Fibroblast of the conjunctiva (primary cell): ENCODE data around the gene ADGRB3.

Experiments used
- DNase-seq: peaks from one replicate; pipeline ENCODE4 v3.0.0-alpha.2; 2010; ENCODE audit warnings: low read depth

ADGRB3 gene

DNA sequence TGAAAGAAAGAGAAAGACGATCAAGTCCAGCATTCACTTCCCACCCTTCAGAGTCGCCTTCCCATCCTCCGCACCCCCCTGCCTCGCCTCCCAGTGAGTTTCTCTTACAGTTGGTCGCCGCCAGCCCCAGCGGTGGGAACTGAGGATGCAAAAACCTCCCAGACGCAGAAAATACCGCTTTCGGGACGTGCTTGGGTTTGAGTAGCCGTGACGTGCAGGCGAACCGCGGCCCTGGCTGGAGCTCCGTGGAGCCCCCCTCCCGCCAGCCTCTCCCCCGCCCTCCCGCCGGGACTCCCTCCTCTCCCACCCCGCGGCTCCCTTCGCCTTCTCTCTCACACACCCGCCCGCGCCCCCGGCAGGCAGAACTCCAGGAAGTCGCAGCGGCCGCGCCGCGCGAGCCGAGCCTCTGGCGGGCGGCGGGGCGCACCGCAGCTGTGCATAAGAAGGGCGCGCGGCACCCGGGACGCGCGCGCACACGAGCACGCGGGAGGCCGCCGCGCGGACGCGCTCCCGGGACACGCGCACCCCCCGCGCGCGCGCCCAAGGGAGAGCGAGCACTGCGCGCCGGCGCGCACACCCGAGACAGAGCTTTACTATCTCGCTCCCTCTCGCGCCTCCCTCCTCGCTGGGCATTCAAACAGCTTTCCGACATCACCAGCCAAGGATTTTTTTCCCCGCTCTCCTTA, at the start of gene ADGRB3:
ADGRB3 (plus strand) TSS at position 557 of the 686 bp plus-strand sequence. CDS start 3,394 bp downstream, outside the sequence.
- peak; percentile 17 for DNase-seq

DNA sequence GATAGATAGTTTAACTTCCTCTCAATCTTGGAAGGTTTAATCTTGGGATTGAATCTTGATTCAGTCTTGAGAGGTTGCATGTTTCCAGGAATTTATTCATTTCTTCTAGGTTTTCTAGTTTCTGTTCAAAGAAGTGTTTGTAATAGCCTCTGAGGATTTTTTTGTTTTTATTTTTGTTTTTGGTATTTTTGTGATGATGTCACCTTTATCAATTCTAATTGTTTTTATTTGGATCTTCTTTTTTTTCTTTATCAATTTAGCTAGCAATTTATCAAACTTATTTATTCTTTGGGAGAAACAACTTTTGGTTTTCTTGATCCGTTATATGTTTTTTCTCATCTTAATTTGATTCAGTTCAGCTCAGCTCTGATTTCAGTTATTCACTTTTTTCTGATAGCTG, 41.5 kb upstream of the ADGRB3 start:
- DNase-seq, result no peak

DNA sequence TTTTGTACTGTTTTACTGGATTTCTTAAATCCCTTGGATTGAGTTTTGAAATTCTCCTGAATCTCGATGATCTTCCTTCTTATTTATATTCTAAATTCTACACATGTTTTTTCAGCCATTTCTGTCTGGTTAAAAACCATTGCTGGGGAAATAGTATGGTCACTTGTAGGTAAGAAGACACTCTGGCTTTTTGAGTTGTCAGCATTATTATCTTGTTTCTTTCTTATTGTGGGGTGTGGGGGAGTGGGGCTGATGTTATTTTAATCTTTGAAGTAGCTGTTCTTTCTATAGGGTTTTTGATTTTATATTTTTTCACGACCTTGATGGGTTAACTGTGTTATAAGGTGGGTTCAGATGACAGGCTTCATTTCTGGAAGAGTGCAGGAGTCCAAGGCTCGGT, 37.4 kb upstream of the ADGRB3 start:
- no peak for DNase-seq

DNA sequence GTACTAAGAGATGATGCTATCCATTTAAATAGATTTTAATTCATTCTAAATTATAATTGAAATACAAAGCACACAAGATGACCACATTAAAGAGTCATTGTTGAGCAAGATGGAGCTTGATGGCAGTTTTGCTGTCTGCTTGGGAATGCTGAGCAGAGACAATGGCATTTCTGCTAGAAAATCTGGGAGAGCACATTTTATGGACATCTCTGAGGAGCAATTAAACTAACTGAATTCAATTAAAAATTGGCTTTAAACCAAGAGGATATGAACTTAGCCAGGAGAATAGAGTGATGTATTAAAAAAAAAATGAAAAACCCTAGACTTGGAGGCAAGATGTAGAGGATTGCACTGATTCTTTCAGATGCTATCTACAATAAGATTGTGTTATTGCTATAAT, 19.1 kb upstream of the ADGRB3 start:
- no peak for DNase-seq

DNA sequence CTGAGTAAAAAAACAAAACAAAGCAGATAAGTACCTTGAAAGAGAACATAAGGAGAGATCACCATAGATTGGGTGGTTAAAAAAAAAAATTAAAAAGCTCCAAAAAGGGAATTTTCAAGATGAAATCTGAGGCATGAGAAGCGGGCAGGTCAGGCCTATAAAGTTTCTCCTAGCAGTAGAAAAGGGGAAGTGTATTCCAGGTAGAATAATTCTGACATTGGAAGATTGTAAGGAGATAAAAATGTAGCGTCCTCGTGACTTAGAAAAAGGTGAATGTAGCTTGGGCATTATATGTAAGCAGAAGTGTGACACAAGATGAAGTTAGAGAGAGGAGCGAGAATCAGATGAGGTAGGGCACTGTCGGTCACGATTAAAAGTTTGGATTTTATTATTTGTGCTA, 9.1 kb upstream of the ADGRB3 start:
- no peak for DNase-seq

DNA sequence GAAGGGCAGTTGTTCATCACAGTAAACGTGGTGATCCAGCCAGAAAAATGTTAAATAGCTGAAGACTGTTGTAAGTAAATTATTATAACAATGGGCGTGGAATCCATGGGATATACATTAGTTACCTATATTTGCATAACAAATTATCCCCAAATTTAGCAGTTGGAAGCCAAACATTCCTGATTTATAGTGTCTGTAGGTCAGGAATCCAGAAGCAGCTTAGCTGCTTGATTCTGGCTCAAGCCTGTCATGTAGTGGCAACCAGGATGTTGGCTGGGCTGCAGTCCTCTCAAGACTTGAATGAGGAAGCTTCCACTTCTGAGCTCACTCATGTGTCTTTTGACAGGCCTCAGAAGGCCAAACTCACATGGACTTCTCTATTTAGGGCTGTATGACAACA, 6.9 kb upstream of the ADGRB3 start:
- no peak for DNase-seq

DNA sequence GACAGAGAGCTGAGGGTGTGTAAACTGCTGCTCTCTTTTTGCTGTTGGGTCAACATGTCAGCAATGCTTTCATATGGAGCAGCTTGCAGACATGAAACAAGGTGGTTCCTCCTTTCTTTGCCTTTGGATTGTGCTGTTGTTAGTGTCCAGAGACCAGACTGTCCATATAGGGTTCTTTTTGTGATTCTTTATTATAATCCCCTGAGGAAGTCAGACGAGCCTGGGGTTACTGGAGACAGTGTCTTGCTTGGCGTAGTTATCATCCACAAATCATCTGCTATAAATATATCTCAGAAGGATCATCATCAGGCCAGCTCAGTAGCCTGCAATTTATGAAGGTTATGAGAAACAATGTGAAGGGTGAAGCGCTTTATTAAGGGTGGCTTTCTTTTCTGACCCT, 2.3 kb upstream of the ADGRB3 start:
- DNase-seq, result no peak

DNA sequence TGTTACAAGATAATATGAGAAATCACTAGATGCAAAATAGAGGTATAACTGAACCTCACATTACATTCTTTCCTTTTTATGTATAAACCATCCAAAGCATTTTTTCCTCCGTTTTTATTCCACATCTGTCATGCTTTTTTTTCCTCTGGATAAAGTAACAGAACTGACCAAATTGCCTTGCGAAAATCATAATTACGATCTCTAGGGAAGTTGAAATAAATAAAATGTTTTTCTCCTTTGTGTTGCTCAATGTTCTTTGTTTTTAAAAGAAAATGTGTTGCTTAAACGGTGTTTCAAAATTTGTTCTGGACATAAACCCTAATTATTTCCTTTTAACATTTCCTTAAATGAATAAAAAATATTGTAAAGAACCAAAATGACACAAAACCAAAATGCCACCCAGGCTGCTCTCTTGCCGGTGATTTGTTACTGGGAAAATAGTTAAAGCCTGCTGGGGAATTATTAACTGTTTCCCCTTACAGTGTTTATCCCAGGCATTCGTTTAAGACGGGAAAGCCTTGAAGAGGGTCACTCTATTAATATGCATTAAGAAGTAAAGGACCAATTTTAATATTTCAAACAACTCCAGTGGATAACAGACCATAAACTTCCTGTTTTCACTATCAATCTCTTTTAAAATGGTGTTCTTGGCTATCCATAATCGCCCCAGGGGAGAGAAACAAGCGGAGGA, 1.7 kb upstream of the ADGRB3 start:
- DNase-seq, result no peak

DNA sequence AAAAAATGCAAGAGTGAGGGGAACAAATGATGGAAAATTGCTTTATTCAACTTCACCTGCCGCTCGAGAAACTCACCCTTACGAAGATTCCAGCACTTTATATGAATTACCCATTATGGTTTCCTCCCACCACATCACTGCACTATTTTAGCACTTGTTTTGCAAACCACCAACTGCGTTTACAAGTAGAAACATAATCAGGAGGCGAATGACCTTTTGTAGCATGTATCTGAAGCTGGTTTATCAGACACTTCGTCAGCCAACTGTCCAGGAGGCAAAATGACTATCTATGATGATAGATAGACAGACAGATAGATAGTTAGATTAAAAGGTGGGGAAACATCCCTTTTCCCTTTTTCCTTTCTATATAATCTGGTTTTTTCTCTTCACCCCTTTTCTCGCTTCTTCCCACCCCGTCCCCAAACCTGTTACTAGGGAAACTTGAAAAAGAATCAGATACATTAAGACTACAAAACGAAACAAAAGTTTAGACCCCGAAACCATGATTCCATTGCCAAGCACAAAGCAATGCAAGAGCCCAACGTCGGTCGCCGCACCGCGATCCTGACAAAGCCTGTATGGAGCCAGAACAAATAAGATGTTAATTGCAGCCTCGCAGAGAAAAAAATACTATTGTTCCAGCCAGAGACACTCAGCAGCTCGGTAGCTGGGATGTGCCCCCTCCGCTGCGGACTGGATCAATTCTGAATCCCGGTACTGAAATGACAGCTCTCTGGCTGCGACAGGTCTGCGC, 933 bp upstream of the ADGRB3 start:
- DNase-seq, result no peak

DNA sequence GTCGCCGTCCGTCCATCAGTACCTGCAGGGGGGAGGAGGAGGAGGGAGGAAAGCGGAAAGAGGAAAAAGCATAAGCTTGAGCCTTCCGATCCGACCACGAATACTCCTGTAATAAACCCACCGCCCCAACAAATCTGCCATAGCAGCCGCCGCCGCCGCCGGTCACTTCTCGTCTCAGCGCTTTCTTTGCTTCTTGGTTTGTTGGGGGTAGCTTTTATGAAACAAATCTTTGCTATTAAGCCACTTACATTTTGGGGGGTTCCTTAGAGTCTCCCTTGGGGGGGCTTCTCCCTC, 277 bp downstream of the ADGRB3 start:
- no peak for DNase-seq

DNA sequence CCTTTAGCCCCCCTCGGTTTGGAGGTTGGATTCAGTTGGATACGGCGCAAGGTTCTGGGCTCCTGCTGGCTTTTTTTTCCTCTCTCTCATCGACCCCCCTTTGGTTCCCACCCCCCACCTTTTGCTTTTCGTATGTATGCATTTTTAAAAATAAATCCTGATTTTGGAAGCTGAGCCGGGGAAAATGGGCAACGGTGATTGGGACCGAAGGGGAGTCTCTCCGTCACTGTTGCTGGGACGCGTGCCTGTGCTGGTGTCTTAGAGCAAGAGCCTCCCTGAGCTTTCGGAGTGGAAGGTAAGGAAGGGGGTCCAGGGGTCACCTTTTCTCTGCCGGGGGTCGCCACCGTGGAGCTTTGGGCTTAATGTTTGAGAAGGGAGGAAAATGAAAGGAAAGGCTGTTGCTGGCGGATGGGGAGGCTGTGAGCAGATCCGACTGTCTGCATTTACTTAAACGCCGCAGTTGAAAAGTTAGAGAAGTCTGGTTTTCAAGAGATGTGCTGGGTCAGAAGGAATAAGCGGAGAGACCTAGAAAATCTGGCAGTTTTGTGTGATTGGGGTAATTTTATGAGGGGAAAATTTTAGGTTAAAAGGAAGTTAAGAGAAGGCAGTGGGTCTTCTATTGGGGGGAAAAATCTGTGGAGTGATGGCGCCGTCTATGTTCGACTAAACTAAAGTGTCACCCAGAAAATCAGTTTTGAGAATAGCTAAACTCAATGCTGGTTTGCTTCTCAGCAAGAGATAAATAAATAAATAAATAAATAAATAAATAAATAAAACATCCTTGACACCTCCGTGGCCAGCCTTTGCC, 828 bp downstream of the ADGRB3 start:
- no peak for DNase-seq

DNA sequence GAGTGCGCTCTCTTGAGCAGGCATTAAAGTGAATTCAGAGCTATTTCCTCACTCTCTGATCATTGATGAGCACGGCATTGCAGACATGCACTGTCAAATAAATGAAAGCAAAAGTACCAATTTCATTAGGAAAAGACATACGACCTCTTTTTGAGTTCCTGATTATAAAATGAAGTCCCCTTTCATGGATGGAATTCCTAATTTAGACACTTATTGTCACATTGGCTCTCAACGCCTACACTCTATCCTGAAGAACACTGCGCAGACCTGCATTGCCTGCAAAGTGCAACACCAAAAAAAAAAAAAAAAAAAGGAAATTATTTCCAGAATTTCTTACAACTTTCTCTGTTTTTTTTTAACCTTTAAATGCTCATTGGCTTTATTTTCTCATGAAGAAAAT, 1.6 kb downstream of the ADGRB3 start:
- DNase-seq, result no peak

DNA sequence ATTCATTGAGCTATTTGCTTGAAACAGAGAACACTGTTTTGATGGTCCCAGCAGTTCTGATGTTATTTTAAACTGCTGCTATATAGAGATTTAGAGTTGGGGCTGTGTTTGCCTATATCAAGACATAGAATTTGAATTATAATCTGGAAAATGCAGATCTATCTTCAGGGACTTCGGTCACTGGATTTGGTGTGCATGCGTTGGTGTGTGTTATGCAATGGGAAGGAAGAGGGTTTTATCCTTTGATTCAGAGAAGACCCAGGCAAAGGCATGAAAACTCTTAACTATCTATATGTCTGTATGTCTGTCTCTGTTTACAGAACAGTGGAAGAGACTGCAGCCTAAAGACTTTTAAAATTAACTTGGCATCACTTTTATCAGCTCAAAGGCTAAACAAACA, 2.0 kb downstream of the ADGRB3 start:
- DNase-seq, result no peak

DNA sequence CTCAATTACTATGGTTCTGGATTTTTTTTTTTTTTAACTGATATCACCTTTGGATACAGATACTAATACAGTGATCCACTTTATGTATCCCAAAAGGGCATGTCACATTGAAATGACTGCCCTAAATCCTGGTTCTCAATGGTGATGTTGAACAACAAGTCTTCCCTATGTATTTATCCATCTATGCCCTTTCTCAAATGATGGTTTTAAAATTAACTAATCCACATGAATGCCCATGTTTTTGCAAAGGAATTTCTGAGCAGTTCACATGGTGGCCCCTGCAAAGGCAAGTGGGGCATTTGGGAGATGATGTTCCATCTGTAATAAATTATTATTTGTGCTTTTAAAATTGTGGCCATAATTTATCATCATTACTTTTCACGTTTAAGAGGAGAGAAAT, 2.7 kb downstream of the ADGRB3 start:
- no peak for DNase-seq

DNA sequence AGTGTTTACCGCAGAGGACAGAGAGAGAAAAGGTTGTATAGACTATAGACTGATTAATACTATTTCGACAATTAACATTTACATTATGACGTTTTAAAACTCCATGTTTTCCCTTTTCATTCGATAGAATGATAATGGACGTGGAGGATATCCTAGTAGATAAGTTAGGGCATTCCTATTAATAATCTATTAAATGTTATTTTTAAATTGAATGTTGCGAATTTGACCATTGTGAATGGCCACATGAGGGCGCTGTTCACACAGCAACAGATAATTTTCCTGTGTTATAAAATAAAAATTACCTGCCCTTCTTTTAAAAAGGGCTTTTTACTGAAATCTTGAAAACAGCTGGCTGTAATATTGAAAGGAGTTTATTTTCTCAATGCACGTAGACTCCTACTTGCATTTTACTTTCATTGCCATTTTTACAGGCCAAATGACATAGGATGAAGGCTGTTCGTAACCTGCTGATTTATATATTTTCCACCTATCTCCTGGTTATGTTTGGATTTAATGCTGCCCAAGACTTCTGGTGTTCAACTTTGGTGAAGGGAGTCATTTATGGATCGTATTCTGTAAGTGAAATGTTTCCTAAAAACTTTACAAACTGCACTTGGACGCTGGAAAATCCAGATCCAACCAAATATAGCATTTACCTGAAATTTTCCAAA, 3.3 kb downstream of the ADGRB3 start:
- peak; percentile 36 for DNase-seq

DNA sequence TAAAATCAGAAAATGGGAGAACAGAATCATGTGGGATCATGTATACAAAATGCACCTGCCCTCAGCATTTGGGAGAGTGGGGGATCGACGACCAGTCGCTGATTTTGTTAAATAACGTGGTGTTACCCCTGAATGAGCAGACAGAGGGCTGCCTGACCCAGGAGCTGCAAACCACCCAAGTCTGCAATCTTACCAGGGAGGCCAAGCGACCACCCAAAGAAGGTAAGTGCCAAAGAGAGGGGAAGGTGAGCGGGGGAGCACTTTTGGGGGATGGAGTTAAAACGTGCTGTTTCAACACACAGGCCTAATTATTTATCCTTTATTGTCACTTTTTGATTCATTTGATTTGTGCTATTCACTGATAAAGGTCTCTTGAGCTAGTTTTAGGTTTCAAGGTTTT, 4.1 kb downstream of the ADGRB3 start:
- DNase-seq, result no peak

DNA sequence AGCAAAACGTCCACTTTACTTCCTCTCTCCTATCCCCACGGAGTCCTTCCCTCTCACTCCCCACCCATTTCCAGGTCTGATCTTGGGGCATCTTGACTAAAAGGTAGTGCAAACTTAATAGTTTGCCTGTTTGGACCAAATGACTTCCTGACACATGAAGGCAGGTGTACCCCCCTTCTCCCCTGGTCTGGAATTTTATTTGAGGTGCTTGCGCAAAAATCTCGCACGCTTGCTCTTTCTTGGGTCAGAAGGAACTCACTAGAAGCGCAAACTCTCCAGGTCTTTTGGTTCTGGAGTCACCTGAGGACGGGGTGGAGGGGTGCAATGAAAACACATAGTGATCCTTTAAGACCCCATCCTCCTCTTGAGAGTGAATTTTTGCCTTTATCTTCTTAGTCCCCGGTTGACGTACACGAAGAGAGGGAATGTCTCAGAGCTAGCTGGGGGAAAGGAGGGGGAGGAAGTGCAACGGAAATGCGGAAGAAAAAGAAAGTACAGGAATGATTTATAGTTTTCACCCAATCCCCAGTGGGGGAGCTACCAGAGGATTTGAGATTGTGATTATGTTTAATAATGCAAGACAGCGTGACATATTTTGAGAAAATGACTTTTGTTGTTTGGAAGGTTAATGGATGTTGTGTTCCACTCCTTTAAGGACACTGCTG, 4.9 kb downstream of the ADGRB3 start:
- no peak for DNase-seq

DNA sequence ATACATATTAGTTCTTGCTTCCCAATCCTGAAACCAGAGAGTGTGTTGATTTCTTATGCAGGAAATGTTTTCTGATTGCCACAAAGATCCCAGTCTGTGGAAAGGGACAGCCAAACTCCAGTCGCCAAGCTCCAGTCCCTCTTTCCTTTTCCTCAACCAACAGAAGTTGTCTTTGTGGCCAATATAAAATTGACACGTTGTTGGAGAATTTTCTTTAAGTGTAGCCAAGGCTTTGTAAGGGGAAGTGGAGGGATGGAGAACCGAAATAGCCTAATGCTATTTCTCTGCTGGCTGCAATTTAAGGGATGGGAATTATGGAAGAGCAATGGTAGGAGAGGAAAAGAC, 5.4 kb downstream of the ADGRB3 start:
- DNase-seq, result no peak

DNA sequence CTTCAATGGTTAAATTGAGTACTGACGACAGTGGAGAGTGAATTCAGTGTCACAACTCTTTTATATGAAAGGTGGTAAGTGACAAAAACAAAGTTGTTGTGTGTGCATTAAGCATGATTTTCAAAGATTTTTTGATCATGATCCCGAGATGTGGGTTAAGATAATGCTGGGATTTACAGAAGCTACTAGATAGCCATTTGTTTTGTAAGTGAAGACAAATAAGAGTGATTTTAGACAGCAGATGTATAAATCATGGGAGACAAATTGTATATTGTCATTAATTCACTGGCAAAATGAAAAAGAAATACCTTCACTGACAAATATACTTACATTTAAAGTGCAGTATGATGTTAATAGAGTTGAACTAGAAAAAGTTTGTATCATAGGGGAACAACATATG, 6.1 kb downstream of the ADGRB3 start:
- DNase-seq, result no peak

DNA sequence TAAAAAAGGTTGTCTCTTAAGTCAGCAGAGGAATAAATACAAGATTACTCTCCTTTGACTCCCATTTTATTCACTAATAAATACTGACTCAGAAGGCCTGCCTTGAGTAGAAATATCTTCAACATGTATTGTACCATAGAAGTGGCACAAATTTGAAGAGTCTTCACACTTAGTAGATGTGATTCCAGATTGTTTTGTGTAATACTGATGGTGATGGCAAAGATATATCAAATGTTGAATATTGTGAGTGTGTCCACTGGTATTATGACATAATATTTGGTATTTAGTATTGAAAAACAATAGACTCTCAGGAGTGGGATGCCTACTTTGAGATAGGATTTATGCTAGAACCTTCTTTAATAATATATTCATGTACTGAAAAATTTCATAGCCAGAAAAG, 7.0 kb downstream of the ADGRB3 start:
- DNase-seq, result no peak

DNA sequence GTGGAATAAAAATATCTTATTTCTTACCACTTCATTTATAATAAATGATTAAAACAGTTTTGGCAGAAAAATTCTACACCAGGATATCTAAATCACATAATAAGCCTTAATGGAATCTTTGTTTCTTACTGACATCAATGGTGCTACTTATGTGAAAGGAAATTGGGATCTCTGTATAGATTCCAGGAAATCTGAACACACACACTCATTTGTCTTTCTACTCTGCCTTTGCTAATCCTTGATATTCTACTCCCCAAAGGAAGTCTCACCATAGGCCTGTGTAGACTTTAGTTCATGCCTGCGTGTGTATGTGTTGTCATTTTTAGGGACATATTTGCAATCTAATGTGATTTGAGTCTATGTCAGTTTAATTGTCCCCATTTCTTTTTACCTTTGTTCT, 7.9 kb downstream of the ADGRB3 start:
- no peak for DNase-seq

DNA sequence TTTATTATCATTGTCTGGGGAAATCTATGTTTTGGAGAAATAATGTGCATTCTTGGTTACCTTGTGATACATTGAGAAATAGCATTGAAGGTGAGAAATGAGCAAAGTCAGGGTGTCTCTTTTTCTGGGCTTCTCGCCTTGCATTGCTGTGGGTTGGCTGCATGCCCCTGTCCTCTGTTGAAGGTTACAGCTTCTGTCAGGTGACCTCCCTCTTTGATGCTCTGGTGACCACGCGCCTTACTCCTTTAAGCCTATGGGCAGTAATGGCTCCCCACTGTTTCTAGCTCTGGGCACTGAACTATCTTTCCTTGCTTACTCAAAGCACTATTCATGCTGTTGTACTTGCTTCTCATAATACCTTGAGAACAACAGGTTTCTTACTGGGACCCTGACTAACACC, 14.6 kb downstream of the ADGRB3 start:
- no peak for DNase-seq
